ENCODE results near the gene SMARCA1.
"Not testable (repeated sequence)": the region's sequence is repeated elsewhere in the genome, so short reads cannot be mapped to it uniquely, and the experiment has no call there.

Gene SMARCA1

DNA sequence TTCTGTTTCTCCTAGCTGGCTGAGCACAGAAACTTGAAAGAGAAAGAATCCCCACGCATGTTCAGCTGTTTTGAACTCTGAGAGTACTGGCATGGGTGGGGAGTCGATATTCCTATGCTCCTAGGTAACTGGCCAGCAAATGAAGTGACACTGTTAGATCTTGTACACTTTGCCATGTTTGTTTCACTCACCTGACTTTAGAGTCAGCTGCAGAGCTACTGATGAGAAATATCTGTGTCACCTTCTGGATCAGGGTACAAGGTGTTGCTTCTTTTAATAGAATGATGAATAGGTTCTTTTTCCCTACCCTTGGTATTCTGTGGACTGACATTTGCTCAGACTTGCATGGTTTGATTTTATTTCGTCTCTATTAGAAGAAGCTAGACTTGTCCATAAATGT lies 45.1 kb upstream of the SMARCA1 start:
- H3K9ac ChIP-seq (ENCODE audit: low read length), result no peak overlapping the region
- H3K9me2 ChIP-seq (ENCODE audit: low read depth, low read length), result no peaks in the 10 kb centered on the region
- H3F3A ChIP-seq (ENCODE audit: insufficient read depth, low read length), result no peaks in the 10 kb centered on the region
- H3K27me3 ChIP-seq (ENCODE audit: insufficient read depth, low read length), result no peaks in the 10 kb centered on the region
- no peaks in the 10 kb centered on the region for H4K20me1 ChIP-seq (ENCODE audit: insufficient read depth, low read length)
- H3K4me2 ChIP-seq (ENCODE audit: low read length), result no peak overlapping the region
- TF ChIP-seq, protein P1, sequence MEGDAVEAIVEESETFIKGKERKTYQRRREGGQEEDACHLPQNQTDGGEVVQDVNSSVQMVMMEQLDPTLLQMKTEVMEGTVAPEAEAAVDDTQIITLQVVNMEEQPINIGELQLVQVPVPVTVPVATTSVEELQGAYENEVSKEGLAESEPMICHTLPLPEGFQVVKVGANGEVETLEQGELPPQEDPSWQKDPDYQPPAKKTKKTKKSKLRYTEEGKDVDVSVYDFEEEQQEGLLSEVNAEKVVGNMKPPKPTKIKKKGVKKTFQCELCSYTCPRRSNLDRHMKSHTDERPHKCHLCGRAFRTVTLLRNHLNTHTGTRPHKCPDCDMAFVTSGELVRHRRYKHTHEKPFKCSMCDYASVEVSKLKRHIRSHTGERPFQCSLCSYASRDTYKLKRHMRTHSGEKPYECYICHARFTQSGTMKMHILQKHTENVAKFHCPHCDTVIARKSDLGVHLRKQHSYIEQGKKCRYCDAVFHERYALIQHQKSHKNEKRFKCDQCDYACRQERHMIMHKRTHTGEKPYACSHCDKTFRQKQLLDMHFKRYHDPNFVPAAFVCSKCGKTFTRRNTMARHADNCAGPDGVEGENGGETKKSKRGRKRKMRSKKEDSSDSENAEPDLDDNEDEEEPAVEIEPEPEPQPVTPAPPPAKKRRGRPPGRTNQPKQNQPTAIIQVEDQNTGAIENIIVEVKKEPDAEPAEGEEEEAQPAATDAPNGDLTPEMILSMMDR (IDR thresholded peaks at IDR 0.05; ENCODE audit: low read length), result no peak
- no peak for TF ChIP-seq EZH2 (IDR thresholded peaks at IDR 0.05; ENCODE audit: borderline replicate concordance, low read length)
- H3K36me3 ChIP-seq (ENCODE audit: insufficient read depth, low read length), result peaks cover 11% of the 10 kb centered on the region
- H3K79me2 ChIP-seq (ENCODE audit: insufficient read depth, low read length), result no peaks in the 10 kb centered on the region
- no peak overlapping the region for H2AFZ ChIP-seq (ENCODE audit: low read length)
- no peaks in the 10 kb centered on the region for H3K9me3 ChIP-seq (ENCODE audit: low read length)
- H3K27ac ChIP-seq (ENCODE audit: low read depth, low read length, poor library complexity, severe bottlenecking), result no peak overlapping the region
- H3K4me1 ChIP-seq (ENCODE audit: insufficient read depth, low read length, severe bottlenecking), result no peaks in the 10 kb centered on the region
- H3K4me3 ChIP-seq (ENCODE audit: low read depth, low read length, poor library complexity, severe bottlenecking), result no peak overlapping the region

DNA sequence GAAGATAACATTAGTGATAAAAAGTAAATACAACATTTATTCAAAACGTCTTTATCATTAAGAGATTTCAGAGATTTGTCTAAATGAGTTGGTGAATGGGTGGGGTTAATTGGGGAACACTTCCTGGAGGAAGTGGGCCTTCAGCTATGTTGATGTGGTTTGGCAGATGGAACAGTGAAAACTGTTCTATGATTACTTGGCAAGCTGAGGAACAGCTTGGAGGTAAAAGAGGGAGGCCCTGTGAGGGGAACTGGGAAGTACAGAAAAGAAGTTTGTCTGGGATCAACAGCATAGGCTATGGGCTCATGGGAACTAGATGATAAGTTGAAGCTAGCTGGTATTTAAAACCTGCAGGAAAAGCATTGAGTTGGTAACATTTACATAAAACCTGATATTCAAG lies 42.8 kb upstream of the SMARCA1 start:
- no peak overlapping the region for H2AFZ ChIP-seq (ENCODE audit: low read length)
- H3K9me3 ChIP-seq (ENCODE audit: low read length), result no peaks in the 10 kb centered on the region
- H3F3A ChIP-seq (ENCODE audit: insufficient read depth, low read length), result no peaks in the 10 kb centered on the region
- H3K27me3 ChIP-seq (ENCODE audit: insufficient read depth, low read length), result no peaks in the 10 kb centered on the region
- TF ChIP-seq EZH2 (IDR thresholded peaks at IDR 0.05; ENCODE audit: borderline replicate concordance, low read length), result no peak
- TF ChIP-seq, protein P1 (IDR thresholded peaks at IDR 0.05; ENCODE audit: low read length), result no peak
- H3K79me2 ChIP-seq (ENCODE audit: insufficient read depth, low read length), result no peaks in the 10 kb centered on the region
- no peaks in the 10 kb centered on the region for H3K4me1 ChIP-seq (ENCODE audit: insufficient read depth, low read length, severe bottlenecking)
- no peak overlapping the region for H3K4me2 ChIP-seq (ENCODE audit: low read length)
- H3K9ac ChIP-seq (ENCODE audit: low read length), result no peak overlapping the region
- no peak overlapping the region for H3K4me3 ChIP-seq (ENCODE audit: low read depth, low read length, poor library complexity, severe bottlenecking)
- H4K20me1 ChIP-seq (ENCODE audit: insufficient read depth, low read length), result no peaks in the 10 kb centered on the region
- H3K9me2 ChIP-seq (ENCODE audit: low read depth, low read length), result no peaks in the 10 kb centered on the region
- peaks cover 22% of the 10 kb centered on the region for H3K36me3 ChIP-seq (ENCODE audit: insufficient read depth, low read length)
- no peak overlapping the region for H3K27ac ChIP-seq (ENCODE audit: low read depth, low read length, poor library complexity, severe bottlenecking)

DNA sequence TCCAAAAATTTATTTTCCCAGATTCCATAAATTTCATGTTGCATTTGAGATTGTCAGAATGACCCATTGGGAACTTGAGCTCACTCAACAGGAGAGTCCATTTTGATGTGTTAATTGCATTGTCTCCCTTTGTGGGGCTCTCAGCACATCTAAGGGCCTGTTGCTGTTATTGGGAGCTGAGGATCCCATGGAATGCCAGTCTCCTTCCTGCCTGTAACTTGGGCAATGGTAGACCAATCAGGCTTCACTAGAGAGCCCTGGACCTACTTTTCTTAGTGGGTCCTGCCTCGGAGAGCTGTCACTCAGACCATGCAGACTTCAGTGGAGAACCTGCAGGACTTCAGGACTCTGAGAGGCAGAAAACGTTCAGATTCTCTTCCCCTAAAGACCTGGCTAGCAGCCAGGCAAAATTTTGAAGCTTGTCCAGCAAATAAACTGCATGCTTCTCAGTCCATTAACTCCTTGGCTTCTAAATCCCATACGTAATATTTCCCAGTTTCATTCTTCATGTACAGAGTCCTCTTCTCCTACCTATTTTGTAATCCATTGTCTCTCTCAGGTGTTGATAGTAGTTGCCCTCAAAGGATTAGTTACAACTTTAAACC lies 41.9 kb upstream of the SMARCA1 start:
- Histone ChIP-seq H3K27ac (ENCODE audit: low read depth, low read length, poor library complexity, severe bottlenecking) (no peak overlapping the region), H3K9ac (ENCODE audit: low read length) (no peak overlapping the region)

DNA sequence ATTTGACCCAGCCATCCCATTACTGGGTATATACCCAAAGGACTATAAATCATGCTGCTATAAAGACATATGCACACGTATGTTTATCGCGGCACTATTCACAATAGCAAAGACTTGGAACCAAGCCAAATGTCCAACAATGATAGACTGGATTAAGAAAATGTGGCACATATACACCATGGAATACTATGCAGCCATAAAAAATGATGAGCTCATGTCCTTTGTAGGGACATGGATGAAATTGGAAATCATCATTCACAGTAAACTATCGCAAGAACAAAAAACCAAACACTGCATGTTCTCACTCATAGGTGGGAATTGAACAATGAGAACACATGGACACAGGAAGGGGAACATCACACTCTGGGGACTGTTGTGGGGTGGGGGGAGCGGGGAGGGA lies 41.1 kb upstream of the SMARCA1 start:
- H3K9me3 ChIP-seq (ENCODE audit: low read length); H3K4me1 ChIP-seq (ENCODE audit: insufficient read depth, low read length, severe bottlenecking); H4K20me1 ChIP-seq (ENCODE audit: insufficient read depth, low read length); H3K27me3 ChIP-seq (ENCODE audit: insufficient read depth, low read length); H3K27ac ChIP-seq (ENCODE audit: low read depth, low read length, poor library complexity, severe bottlenecking); H3K79me2 ChIP-seq (ENCODE audit: insufficient read depth, low read length); H3K4me3 ChIP-seq (ENCODE audit: low read depth, low read length, poor library complexity, severe bottlenecking); H3K9ac ChIP-seq (ENCODE audit: low read length); H3K4me2 ChIP-seq (ENCODE audit: low read length); H3K9me2 ChIP-seq (ENCODE audit: low read depth, low read length); H2AFZ ChIP-seq (ENCODE audit: low read length); H3F3A ChIP-seq (ENCODE audit: insufficient read depth, low read length): not testable (repeated sequence)
- peaks cover 26% of the 10 kb centered on the region for H3K36me3 ChIP-seq (ENCODE audit: insufficient read depth, low read length)

More for the DNA sequence above, 41.9 kb upstream of the SMARCA1 start:
- no peaks in the 10 kb centered on the region for H3K9me3 ChIP-seq (ENCODE audit: low read length)
- H3K9me2 ChIP-seq (ENCODE audit: low read depth, low read length), result no peaks in the 10 kb centered on the region
- H3F3A ChIP-seq (ENCODE audit: insufficient read depth, low read length), result no peaks in the 10 kb centered on the region
- TF ChIP-seq, protein P1 (IDR thresholded peaks at IDR 0.05; ENCODE audit: low read length), result no peak
- TF ChIP-seq EZH2 (IDR thresholded peaks at IDR 0.05; ENCODE audit: borderline replicate concordance, low read length), result no peak
- no peaks in the 10 kb centered on the region for H3K4me1 ChIP-seq (ENCODE audit: insufficient read depth, low read length, severe bottlenecking)
- peaks cover 28% of the 10 kb centered on the region for H3K36me3 ChIP-seq (ENCODE audit: insufficient read depth, low read length)
- no peak overlapping the region for H3K4me2 ChIP-seq (ENCODE audit: low read length)
- no peak overlapping the region for H3K4me3 ChIP-seq (ENCODE audit: low read depth, low read length, poor library complexity, severe bottlenecking)
- H2AFZ ChIP-seq (ENCODE audit: low read length), result no peak overlapping the region
- no peaks in the 10 kb centered on the region for H3K27me3 ChIP-seq (ENCODE audit: insufficient read depth, low read length)
- no peaks in the 10 kb centered on the region for H3K79me2 ChIP-seq (ENCODE audit: insufficient read depth, low read length)
- no peaks in the 10 kb centered on the region for H4K20me1 ChIP-seq (ENCODE audit: insufficient read depth, low read length)
